Measurements from ENCODE around the gene AIF1L.

GRCh38 chr9:131072107-131072870 is 24.0 kb upstream of the AIF1L start:
- TF ChIP-seq, protein P1, sequence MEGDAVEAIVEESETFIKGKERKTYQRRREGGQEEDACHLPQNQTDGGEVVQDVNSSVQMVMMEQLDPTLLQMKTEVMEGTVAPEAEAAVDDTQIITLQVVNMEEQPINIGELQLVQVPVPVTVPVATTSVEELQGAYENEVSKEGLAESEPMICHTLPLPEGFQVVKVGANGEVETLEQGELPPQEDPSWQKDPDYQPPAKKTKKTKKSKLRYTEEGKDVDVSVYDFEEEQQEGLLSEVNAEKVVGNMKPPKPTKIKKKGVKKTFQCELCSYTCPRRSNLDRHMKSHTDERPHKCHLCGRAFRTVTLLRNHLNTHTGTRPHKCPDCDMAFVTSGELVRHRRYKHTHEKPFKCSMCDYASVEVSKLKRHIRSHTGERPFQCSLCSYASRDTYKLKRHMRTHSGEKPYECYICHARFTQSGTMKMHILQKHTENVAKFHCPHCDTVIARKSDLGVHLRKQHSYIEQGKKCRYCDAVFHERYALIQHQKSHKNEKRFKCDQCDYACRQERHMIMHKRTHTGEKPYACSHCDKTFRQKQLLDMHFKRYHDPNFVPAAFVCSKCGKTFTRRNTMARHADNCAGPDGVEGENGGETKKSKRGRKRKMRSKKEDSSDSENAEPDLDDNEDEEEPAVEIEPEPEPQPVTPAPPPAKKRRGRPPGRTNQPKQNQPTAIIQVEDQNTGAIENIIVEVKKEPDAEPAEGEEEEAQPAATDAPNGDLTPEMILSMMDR (conservative IDR thresholded peaks at IDR 0.05), result no peak
- no peak for TF ChIP-seq ZFX (IDR thresholded peaks at IDR 0.05)

Data from C4-2B (cell line).